HEK293T (cell line): ENCODE results near the gene AGAP1.

Experiments used
- ARNT ChIP-seq: fragments of 450-650 bp; IDR thresholded peaks from 2 replicates; pipeline ENCODE4 v1.6.1; 2017; ENCODE audit warnings: mild to moderate bottlenecking
- BHLHE40 ChIP-seq: fragments of 450-650 bp; IDR thresholded peaks from 2 replicates; pipeline ENCODE4 v1.6.1; 2016; ENCODE audit warnings: mild to moderate bottlenecking, moderate library complexity, borderline replicate concordance
- ELF4 ChIP-seq: fragments of 450-650 bp; IDR thresholded peaks from 2 replicates; pipeline ENCODE4 v1.6.1; 2017; ENCODE audit warnings: antibody characterized with exemption
- FOXK2 ChIP-seq: fragments of 450-650 bp; IDR thresholded peaks from 2 replicates; pipeline ENCODE4 v1.6.1; 2016; ENCODE audit warnings: mild to moderate bottlenecking
- HDGF ChIP-seq: fragments of 450-650 bp; IDR thresholded peaks from 2 replicates; pipeline ENCODE4 v1.6.1; 2017; ENCODE audit warnings: antibody characterized with exemption, borderline replicate concordance
- NFRKB ChIP-seq: fragments of 450-650 bp; IDR thresholded peaks from 2 replicates; pipeline ENCODE4 v1.6.1; 2016; ENCODE audit warnings: mild to moderate bottlenecking, moderate library complexity
- TARDBP ChIP-seq: fragments of 450-650 bp; IDR thresholded peaks from 2 replicates; pipeline ENCODE4 v1.6.1; 2016
- ZNF384 ChIP-seq: fragments of 450-650 bp; IDR thresholded peaks from 2 replicates; pipeline ENCODE4 v1.6.1; 2016

DNA sequence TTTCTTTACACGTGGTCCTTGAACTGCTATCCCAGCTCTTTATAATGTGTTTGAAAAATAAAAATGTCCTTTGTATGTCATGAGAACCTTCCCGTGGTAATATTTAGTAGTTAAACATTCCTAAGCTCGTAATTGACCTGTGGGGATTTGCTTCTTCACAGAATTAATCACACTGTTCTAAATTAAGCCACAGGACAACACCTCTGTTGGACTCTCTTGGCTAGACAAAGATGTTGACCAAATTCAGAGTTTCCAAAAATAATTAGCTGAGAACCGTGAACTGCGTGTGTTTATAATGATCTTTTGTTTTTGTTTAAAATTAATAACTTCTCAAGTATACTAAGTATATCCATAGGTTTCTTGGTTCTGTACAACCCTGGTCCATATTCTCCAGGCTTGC is 528.3 kb downstream of the AGAP1 start:
- no peak for TF ChIP-seq ELF4
- TF ChIP-seq ZNF384: no peak
- no peak for TF ChIP-seq BHLHE40
- TF ChIP-seq TARDBP: no peak
- no peak for TF ChIP-seq HDGF
- TF ChIP-seq ARNT: no peak
- no peak for TF ChIP-seq FOXK2
- no peak for TF ChIP-seq NFRKB
